ENCODE results near the gene MRM1.
"Not testable (repeated sequence)": the region's sequence is repeated elsewhere in the genome, so short reads cannot be mapped to it uniquely, and the experiment has no call there.

The MRM1 gene

DNA sequence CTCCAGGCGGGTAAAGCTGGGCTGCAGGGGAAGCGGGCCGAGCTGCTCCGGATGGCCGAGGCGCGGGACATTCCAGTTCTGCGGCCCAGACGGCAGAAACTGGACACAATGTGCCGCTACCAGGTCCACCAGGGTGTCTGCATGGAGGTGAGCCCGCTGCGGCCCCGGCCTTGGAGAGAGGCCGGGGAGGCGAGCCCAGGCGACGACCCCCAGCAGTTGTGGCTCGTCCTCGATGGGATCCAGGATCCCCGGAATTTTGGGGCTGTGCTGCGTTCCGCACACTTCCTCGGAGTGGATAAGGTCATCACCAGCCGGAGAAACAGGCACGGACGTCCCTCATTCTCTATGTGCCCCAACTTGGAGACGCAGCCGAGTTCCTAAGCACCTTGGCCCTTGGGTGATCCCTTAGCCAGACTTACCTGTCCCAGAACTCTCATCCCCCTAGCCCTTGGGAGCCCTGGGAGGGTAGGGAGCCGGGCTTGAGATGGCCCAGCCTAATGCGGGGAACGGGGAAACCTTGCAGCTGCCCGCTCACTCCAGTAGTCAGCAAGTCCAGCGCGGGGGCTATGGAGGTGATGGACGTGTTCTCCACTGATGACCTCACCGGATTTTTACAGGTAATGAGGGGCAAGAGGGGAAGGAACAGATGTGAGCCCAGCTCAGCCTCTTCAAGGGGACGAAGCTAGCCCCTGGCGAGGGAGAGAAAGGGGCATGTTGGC lies 806 bp downstream of the MRM1 start:
- DNase-seq (ENCODE audit: low read depth), result no peak

DNA sequence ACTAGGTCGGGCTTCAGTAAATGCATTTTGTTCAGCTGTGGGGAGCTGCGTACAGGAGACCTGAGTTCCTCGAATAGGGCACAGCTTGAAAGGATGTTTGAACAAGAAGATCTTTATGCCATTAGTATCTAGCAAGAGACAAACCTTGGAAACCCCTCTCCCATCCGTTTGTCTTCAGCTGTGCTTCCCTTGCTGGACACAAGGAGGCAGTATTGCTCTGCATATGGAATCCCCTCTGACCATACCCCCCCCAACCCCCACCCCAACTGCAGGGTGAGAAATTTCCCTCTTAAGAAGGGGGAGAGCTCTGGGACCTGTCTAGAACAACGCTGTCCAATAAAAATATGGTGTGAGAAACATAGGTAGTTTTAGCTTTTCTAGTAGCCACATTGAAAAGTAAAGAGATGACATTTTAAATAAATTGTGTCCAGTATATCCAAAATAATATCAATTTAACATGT lies 1.6 kb downstream of the MRM1 start:
- DNase-seq (ENCODE audit: low read depth), result peak; percentile 21

- DNase-seq (ENCODE audit: low read depth), result not testable (repeated sequence)
Measured at GRCh38 chr17:36605028-36605427, 3.6 kb downstream of the MRM1 start.

DNA sequence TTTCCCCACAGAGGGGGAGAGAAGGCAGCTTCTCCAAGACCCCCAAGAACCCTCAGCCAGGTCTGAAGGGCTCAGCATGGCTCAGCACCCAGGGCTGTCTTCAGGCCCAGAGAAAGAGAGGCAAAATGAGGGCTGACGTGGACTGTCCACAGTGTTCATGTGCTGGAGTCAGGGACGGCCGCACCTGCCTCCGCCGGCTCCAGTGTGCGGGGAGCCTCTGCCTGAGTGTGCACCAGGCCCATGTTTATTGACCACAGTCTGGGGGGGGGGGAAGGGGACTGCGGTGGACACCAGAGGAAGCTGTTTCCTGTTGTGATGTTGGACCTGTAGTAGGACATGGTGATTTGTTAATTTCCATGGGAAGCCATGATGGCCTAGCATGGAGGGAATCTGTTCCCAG lies 6.9 kb downstream of the MRM1 start:
- DNase-seq (ENCODE audit: low read depth), result no peak

- DNase-seq (ENCODE audit: low read depth), result no peak
Measured at GRCh38 chr17:36608794-36609497, 7.6 kb downstream of the MRM1 start.

DNA sequence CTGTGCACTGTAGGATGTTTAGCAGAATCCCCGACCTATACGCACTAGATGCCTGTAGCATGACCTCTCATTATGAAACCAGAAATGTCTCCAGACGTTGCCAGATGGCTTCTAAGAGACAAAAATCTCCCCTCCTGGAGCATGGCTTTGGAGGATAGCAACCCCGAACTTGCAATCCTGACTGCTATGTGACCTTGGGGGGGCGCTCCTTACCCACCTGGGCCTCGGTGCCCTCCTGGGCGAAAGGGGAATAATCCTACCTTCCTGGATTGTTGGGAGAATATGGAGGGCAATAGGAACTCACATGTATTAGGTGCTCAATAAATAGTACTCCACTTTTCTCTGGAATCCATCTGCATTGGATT lies 8.1 kb downstream of the MRM1 start:
- DNase-seq (ENCODE audit: low read depth), result no peak

DNA sequence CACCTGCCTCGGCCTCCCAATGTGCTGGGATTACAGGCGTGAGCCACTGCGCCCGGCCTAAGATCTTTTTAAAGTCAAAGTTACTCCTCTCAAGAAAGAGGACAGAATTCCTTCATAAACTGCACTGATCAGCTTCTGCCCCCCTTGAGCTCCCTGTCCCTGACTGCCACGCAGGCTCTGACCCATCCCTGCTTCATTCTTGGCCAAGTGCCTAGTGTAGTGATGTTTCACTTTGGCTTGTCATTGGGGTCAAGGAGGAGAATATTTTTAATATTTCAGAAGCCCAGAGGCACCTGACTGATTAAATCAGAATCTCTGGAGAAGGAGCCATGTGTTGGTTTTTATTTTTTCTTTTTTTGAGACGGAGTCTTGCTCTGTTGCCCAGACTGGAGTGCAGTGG lies 9.1 kb downstream of the MRM1 start:
- DNase-seq (ENCODE audit: low read depth), result no peak

DNA sequence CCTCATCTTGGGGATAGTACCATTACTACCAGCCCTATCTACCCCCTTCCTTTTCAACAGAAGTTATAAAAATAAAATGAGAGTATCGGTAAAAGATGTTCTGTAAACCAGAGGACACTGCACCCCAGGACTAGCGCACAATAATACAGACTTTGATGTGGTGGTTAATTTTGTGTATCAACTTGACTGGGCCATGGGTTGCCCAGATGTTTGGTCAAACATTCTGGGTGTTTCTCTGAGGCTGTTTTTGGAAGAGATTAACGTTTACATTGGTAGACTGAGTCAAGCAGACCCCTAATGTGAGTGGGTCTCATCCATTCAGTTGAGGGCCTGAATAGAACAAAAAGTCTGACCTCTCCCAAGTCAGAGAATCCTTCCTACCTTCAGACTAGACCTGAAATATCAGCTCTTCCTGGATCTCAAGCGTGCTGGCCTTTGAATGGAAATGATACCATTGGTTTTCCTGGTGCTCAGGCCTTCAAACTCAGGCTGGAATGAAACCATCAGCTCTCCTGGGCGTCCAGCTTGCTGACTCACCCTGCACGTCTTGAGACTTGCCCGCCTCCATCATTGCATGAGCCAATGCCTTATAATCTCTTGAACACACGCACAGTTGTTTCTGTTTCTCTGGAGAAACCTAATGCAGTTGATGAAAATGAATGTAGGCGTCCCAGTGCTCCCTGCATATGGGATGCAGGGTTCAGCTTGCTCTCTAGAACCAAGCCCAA lies 10.1 kb downstream of the MRM1 start:
- DNase-seq (ENCODE audit: low read depth), result no peak

DNA sequence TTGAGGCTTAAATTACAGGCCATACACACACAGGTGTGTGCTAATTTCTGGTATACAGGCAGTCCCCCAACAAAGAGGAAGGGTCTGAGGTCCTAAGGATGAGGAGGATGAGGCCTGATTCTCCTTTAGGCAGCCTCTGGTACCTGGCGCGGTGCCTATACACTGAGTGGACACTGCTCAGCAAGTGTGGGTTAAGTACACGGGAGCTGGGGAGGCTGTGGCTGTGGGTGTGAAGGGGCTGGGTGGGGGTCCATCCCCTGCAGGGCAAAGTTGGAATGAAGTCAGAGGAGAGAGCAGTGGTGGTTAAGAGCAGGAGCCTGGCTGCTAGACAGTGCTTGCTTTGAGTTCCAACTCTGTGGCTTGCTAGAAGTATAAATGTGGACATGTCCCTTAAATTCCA lies 10.9 kb downstream of the MRM1 start:
- DNase-seq (ENCODE audit: low read depth), result no peak

DNA sequence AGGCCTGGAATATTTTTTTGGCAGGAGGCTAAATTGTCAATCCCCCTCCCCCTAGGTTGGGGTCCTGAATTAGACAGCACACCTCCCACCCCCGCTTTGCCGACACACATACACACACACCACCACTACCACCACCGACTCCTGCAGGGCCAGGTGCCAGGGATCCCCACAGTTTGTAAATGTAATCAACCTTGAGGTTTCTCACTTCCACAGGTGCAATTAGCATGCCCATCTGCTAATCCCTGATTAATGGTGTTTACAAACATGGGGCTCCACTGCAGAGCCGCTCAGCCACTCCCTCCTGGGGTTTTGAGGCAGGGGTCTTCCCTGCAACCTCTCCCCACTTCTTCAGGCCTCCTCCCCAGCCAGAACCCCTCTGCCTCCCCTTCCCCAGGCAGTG lies 11.8 kb downstream of the MRM1 start:
- no peak for DNase-seq (ENCODE audit: low read depth)

GRCh38 chr17:36614081-36614480 lies 12.7 kb downstream of the MRM1 start:
- DNase-seq (ENCODE audit: low read depth), result no peak

- DNase-seq (ENCODE audit: low read depth), result no peak
Measured at GRCh38 chr17:36614933-36615332, 13.6 kb downstream of the MRM1 start.

DNA sequence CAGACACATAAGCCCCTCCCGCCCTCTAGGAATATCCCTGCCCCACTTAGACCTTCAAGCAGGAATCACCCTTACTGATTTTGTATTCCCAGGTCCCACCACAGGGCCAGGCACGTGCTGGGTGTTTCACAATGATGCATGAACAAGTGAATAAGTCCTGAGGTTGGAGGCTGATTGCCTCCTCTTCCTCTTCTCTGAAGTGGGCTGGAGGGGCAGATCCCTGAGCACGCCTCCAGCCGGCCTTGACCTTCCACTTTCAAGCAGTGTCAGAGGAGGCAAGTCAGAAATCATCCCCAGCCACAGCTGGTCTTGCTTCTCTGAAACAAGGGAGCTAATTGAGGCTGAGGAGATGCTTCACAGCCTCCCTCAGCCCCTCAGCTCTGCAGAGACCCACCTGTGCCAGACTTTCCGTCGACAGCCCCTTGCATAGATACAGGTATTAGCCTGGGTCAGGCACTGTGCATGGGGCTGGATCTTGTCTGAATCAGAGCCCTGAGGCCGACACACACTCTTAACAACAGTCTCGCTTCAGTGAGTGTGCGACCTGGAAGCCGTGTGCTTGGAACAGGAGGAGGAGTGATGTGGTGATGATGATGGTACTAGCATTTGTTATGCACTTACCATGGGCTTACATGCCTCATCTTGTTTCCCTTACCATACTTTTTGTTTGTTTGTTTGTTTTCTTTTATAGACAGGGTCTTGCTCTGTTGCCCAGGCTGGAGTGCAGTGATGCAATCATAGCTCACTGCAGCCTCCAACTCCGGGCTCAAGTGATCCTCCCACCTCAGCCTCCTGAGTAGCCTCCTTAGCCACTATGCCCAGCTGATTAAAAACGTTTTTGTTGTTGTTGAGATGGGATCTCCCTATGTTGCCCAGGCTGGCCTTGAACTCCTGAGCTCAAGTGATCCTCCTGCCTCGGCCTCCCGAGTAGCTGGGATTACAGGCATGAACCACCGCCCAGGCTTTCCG lies 15.0 kb downstream of the MRM1 start:
- DNase-seq (ENCODE audit: low read depth), result no peak

GRCh38 chr17:36617773-36618172 lies 16.4 kb downstream of the MRM1 start:
- no peak for DNase-seq (ENCODE audit: low read depth)

DNA sequence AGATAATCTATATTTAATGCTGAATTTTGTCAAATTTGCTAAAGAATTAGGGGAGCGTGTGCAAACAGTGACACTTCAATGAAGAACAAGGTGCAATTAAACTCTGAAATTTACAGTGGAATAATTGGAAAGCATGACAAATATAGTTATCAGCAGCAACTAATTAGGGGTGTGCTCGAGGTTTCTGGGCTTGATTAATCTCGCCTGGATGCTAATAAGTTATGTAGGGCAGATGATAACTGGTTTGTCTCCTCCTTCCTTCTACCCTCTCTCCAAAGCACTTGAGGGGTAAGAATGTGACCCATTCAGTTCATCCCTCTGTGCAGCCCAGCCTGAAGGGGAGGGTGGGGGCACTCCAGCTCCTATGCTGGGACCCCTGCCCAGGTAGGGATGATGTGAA lies 21.9 kb downstream of the MRM1 start:
- DNase-seq (ENCODE audit: low read depth), result no peak

GRCh38 chr17:36625188-36625587 lies 23.8 kb downstream of the MRM1 start:
- no peak for DNase-seq (ENCODE audit: low read depth)

- DNase-seq (ENCODE audit: low read depth), result no peak
Measured at GRCh38 chr17:36627101-36627500, 25.7 kb downstream of the MRM1 start.

- DNase-seq (ENCODE audit: low read depth), result no peak
Measured at GRCh38 chr17:36628576-36628975, 27.2 kb downstream of the MRM1 start.

DNA sequence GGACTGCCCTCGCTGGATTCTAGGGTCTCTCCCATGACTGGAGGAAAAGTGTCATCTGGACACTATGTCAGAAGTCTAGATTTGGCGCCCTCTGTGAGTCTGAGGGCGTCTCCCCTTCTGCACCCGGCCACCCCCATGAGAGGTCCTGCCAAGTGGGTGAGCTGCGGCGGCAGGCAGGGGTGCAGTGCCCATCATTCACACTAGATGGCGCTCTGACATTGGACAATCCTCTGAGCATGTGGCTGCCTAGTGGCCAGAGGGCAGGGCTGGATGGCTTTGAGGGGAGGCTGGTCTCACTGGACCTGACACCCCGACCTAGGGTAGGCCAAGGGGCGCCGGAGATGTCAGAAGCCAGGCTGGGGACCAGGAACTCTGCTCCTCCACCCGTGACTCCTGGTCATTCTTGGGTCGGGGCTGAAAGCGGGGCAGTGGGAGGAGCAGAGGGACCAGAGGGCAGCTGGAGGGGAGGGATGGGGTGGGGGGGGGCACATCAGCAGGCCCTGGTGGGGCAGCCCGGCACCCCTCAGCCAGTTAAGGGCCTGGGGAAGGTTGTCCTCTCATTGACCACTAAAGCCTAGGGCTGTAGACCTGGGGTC lies 28.0 kb downstream of the MRM1 start:
- peak; percentile 75 for DNase-seq (ENCODE audit: low read depth)

DNA sequence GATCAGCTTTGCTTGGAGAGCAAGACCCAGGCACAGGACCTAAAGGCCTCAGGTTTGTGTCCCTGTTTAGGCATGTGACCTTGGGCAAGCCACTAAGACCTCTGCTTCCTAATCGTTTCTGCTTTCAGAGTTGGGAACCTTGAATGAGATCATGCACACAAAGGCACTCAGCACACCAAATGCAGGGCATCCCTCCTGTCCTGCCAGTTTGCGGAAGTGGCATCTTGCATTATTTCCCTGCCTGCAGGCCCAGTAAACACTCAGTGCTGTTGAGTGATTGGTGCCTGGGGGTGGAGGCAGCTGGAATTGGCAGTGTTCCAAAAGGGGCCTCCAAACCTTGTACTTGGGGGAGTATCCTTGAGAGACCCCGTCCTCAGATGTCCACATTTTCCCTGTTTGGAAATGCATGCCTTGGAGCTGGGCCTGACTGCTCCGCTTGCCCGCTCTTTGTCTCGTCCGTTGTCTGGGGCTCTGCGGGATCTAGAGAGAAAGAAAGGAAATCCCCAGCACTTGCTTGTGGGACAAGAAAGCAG lies 28.7 kb downstream of the MRM1 start:
- no peak for DNase-seq (ENCODE audit: low read depth)

DNA sequence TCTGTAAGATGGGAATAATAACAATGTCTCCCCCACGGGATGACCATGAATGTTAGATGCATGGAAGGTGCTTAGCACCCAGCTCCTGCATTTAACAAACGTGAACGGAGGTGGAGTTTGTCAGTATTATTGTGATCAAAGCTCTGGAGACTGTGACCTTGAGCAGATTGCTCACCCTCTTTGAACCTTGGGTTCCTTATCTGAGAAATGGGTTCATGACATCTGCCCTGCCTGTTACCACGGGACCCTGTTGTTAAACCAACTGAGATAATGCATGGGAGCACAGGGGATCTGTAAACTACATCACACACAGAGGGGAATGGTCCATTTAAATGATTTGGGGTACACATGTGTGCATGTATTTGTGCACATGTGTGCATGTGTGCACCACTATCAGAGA lies 29.6 kb downstream of the MRM1 start:
- DNase-seq (ENCODE audit: low read depth), result no peak

Measured in stimulated activated CD8-positive, alpha-beta memory T cell treated with anti-CD3 and anti-CD28 coated beads, Interleukin-15, amount 100 ng/mL, for 24 hours (primary cell).